SH-SY5Y (cell line): ENCODE measurements around the gene NTRK2.

ENCODE experiments used
- GATA2 ChIP-seq: IDR thresholded peaks from 2 replicates; pipeline ENCODE4 v1.6.1; 2011; ENCODE audit warnings: mild to moderate bottlenecking, low read depth, low read length
- GATA3 ChIP-seq: IDR thresholded peaks from 2 replicates; pipeline ENCODE4 v1.6.1; 2011; ENCODE audit warnings: low read depth, mild to moderate bottlenecking, low read length, moderate library complexity

- TF ChIP-seq GATA2 (no peak), GATA3 (no peak)
These were observed 67.0 kb downstream of the NTRK2 start for GRCh38 chr9:84736536-84736935.
